Sigmoid colon (tissue), 7 donors: ENCODE measurements around the gene PTPRB. TPM values are rescaled to one million over a fixed set of nuclear protein-coding genes. Genes with fewer than 3 reads are reported as not detected.

Source experiments
- DNase-seq: peaks from one replicate; pipeline ENCODE4 v3.0.0-alpha.2; 2019
- H3K27ac ChIP-seq, 4 donors: fragments of 200-600 bp; sonication (generic); one replicate each; pipeline ENCODE4 v1.5.1; 2016 to 2019; ENCODE audit warnings: mild to moderate bottlenecking in 1 of 4
- H3K27me3 ChIP-seq, 3 donors: fragments of 200-600 bp; sonication (generic); one replicate each; pipeline ENCODE4 v1.5.1; 2019; ENCODE audit warnings: mild to moderate bottlenecking in 1 of 3
- H3K36me3 ChIP-seq, 4 donors: fragments of 200-600 bp; sonication (generic); one replicate each; pipeline ENCODE4 v1.5.1; 2016 to 2019
- H3K4me1 ChIP-seq, 4 donors: fragments of 200-600 bp; sonication (generic); one replicate each; pipeline ENCODE4 v1.5.1; 2017 to 2019
- H3K4me3 ChIP-seq, 4 donors: fragments of 200-600 bp; sonication (generic); one replicate each; pipeline ENCODE4 v1.5.1; 2017 to 2019; ENCODE audit warnings: mild to moderate bottlenecking in 2 of 4, moderate library complexity in 1 of 4
- H3K9me3 ChIP-seq, 4 donors: fragments of 200-600 bp in 3 of 4; sonication (generic) in 3 of 4; one replicate each; pipeline versions ENCODE4 v1.5.1 to v1.6.1; 2013 to 2019
- CTCF ChIP-seq, 4 experiments: fragments of 450-650 bp in 3 of 4; fragments of 200-600 bp in 1 of 4; IDR thresholded peaks; one replicate each; pipeline ENCODE4 v1.5.1; 2016 to 2019; ENCODE audit warnings: antibody characterized with exemption in 4 of 4, mild to moderate bottlenecking in 3 of 4, moderate library complexity in 2 of 4
- EP300 ChIP-seq, 4 donors: sonication (generic); formaldehyde crosslinking; IDR thresholded peaks; one replicate each; pipeline ENCODE4 v1.6.1; 2017; ENCODE audit warnings: antibody characterized with exemption in 4 of 4
- POLR2A ChIP-seq, 2 donors: fragments of 450-650 bp; IDR thresholded peaks; one replicate each; pipeline ENCODE4 v1.6.1; 2016; ENCODE audit warnings: antibody characterized with exemption in 2 of 2, mild to moderate bottlenecking in 2 of 2, moderate library complexity in 2 of 2
- POLR2AphosphoS5 ChIP-seq, 4 donors: sonication (generic); formaldehyde crosslinking; IDR thresholded peaks; one replicate each; pipeline ENCODE4 v1.6.1; 2017; ENCODE audit warnings: antibody characterized with exemption in 4 of 4
- WGBS, 2 donors: extraction: QIAGEN DNeasy Blood & Tissue Kit; methylation state at CpG; one replicate each; pipeline ENCODE4 v1.1.7; 2013; 5-methylcytosine and 5-hydroxymethylcytosine counted together
- intact Hi-C: fragments of 100-400 bp; cut with DNase I; formaldehyde crosslinking; loops from one replicate; pipeline ENCODE4 v1.15.1; 2023
- polyA plus RNA-seq, 3 donors: library from polyadenylated mRNA; stranded (reverse); fragments of 200-250 nt; gene quantifications; one replicate each; pipeline ENCODE4 v1.2.3, GENCODE V29; 2013
- total RNA-seq, 4 donors: library from RNA; depleted of rRNA; stranded (reverse); fragments of >200 nt; gene quantifications; one replicate each; pipeline ENCODE4 v1.1.0, GENCODE V29; 2016
- donor health status: healthy with polysubstance abuse.
- donor health status: Bipolar disorder and iron deficiency.
- donor health status: healthy.

The PTPRB gene
- total and polyA plus RNA-seq, 7 donors, result 1.6 to 31.9 (median 15.8) TPM

DNA sequence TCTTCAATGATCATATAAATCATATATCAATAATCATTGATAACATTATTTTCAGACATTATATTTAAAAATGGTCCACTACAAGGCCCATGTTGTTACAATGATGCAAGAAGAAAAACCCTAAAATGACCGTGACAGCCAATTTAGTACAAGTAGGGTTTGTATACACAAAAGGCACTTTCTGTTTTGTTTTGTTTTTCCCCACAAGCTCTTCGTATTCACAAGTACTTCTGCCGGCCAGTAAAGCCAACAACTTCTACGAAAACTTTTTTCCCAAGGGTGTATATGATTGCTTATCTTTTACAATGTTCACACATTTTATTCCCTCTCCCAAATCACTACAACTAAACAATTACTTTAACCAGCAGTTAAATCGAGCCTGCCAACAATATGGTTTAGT is 9.6 kb downstream of the PTPRB start:
- intact Hi-C loops, result no loop called here

GRCh38 chr12:70626180-70626579 is 11.0 kb downstream of the PTPRB start:
- WGBS, 2 donors, result 86 to 95% methylated on average over 3 of the region's 3 CpGs
- Histone ChIP-seq H3K4me1 (no peaks in the 10 kb centered on the region), H3K4me3 (no peak overlapping the region), H3K27me3 (no peaks in the 10 kb centered on the region), H3K36me3 (no peaks in the 10 kb centered on the region), H3K9me3 (no peaks in the 10 kb centered on the region), H3K27ac (no peak overlapping the region)
- no peak for DNase-seq
- TF ChIP-seq EP300 (IDR thresholded peaks at IDR 0.05), result no peak
- intact Hi-C loops, result no loop called here

More for the DNA sequence above, 9.6 kb downstream of the PTPRB start:
- Histone ChIP-seq H3K27me3 (no peaks in the 10 kb centered on the region), H3K4me3 (no peak overlapping the region), H3K27ac (peak overlapping the region in 1 of 4 donors; percentile 3), H3K36me3 (no peaks in the 10 kb centered on the region), H3K9me3 (no peaks in the 10 kb centered on the region), H3K4me1 (no peaks in the 10 kb centered on the region)
- 37 to 66% methylated on average over 5 of the region's 5 CpGs for WGBS, 2 donors
- TF ChIP-seq CTCF (IDR thresholded peaks at IDR 0.05) (no peak), EP300 (IDR thresholded peaks at IDR 0.05) (no peak), POLR2A (IDR thresholded peaks at IDR 0.05) (no peak), POLR2AphosphoS5 (IDR thresholded peaks at IDR 0.05) (no peak)
- DNase-seq, result no peak

- Histone ChIP-seq H3K36me3 (no peaks in the 10 kb centered on the region), H3K9me3 (no peaks in the 10 kb centered on the region), H3K27ac (no peak overlapping the region), H3K4me1 (no peaks in the 10 kb centered on the region), H3K27me3 (no peaks in the 10 kb centered on the region), H3K4me3 (no peak overlapping the region)
- DNase-seq, result no peak
- TF ChIP-seq POLR2A (IDR thresholded peaks at IDR 0.05) (no peak), EP300 (IDR thresholded peaks at IDR 0.05) (no peak), POLR2AphosphoS5 (IDR thresholded peaks at IDR 0.05) (no peak), CTCF (IDR thresholded peaks at IDR 0.05) (no peak)
- WGBS, 2 donors, result 79 to 88% methylated on average over 5 of the region's 5 CpGs
- intact Hi-C loops, result no loop called here
Measured at GRCh38 chr12:70619471-70620152, 17.6 kb downstream of the PTPRB start.

DNA sequence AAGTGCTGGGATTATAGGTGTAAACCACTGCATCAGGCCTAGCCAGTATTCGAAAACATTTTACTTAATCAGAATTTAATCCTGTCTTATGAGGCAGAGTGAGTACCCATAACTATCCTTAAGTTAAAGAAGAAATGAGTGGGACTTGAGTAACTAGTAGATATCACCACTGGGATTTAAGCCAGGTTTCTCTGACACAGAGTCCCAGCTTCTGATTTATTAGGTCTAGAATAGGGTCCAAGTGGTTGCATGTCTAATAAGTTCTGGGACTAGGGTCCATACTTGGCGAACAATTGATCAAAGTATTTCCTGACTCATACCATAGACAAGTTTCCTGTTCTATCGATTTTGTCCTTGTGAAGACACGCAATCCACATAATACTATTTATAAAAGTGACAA is 18.9 kb downstream of the PTPRB start:
- intact Hi-C loops, result no loop called here
- 93 to 95% methylated on average over 4 of the region's 4 CpGs for WGBS, 2 donors
- Histone ChIP-seq H3K9me3 (no peaks in the 10 kb centered on the region), H3K4me3 (no peak overlapping the region), H3K27me3 (no peaks in the 10 kb centered on the region), H3K4me1 (no peaks in the 10 kb centered on the region), H3K27ac (no peak overlapping the region), H3K36me3 (no peaks in the 10 kb centered on the region)
- DNase-seq, result no peak
- no peak for TF ChIP-seq CTCF (IDR thresholded peaks at IDR 0.05)
- no peak for TF ChIP-seq EP300 (IDR thresholded peaks at IDR 0.05)
- no peak for TF ChIP-seq POLR2AphosphoS5 (IDR thresholded peaks at IDR 0.05)
- TF ChIP-seq POLR2A (IDR thresholded peaks at IDR 0.05), result no peak

- no peak for TF ChIP-seq CTCF (IDR thresholded peaks at IDR 0.05)
- TF ChIP-seq POLR2AphosphoS5 (IDR thresholded peaks at IDR 0.05), result no peak
- no peak for TF ChIP-seq EP300 (IDR thresholded peaks at IDR 0.05)
- no peaks in the 10 kb centered on the region for H3K36me3 ChIP-seq
- intact Hi-C loops, result no loop called here
- H3K4me1 ChIP-seq, result no peaks in the 10 kb centered on the region
- H3K27me3 ChIP-seq, result no peaks in the 10 kb centered on the region
- WGBS, 2 donors, result 92% methylated on average over 4 of the region's 4 CpGs
- no peak for DNase-seq
- H3K4me3 ChIP-seq, result no peak overlapping the region
- H3K27ac ChIP-seq, result no peak overlapping the region
- no peaks in the 10 kb centered on the region for H3K9me3 ChIP-seq
Measured at GRCh38 chr12:70617450-70617849, 19.8 kb downstream of the PTPRB start.
